RWPE1 (cell line): Measurements from ENCODE around the gene ANKRD16.
"Not testable (repeated sequence)": the region's sequence is repeated elsewhere in the genome, so short reads cannot be mapped to it uniquely, and the experiment has no call there.

Source experiments
- CTCF ChIA-PET: fragments of 350-600 bp; sonication (Branson Sonifier 250); formaldehyde crosslinking; extraction: SDS; loops from one replicate; lab custom pipeline; 2021; lab: Yijun Ruan, JAX
- POLR2A ChIA-PET: fragments of 400-600 bp; formaldehyde crosslinking; extraction: SDS; loops from one replicate; lab custom pipeline; 2020; ENCODE audit warnings: antibody characterized with exemption; ENCODE audit not compliant: low non-redundant PET; lab: Yijun Ruan, JAX
- DNase-seq: peaks from one replicate; pipeline ENCODE4 v3.0.0; 2012; ENCODE audit warnings: low spot score
- H3K27ac ChIP-seq: fragments of 450-650 bp; 2 replicates; pipeline ENCODE4 v1.5.1; 2017
- TF ChIP-seq, protein P1 (sequence below): fragments of 450-650 bp; conservative IDR thresholded peaks from 2 replicates; pipeline ENCODE4 v1.5.1; 2017; ENCODE audit warnings: low read depth, mild to moderate bottlenecking

ANKRD16 gene

DNA sequence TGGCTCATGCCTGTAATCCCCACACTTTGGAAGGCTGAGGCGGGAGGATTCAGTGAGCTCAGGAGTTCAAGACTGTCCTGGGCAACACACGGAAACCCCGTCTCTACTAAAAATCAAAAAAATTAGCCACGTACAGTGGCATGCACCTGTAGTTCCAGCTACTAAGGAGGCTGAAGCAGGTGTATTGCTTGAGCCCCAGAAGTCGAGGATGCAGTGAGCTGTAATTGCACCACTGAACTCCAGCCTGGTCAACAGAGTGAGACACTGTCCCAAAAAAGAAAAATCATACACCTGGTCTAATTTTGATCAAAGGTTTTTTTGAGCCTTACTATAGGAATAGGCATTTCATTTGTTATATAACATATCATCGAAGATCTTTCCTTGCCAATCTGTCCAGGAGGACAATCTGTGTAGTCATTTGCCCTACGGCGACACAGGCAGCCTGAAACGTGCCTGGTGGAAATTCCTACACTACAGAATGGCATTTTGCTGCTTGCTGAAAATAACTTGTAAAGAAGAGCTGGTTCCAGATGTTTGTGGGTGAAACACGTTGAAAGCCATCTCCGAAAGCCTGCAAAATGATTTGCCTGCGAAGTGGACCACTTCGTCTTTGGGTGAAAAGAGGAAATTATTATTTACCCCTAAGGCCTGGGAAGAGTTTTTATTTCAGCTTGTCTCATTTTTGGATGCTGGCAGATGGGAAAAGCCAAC lies 45.2 kb downstream of the ANKRD16 start:
- no peak for DNase-seq
- ChIA-PET POLR2A (interaction anchor here (0.6 kb wide), 1 partner anchor 88 kb away, joined by 6 read pairs; no protein-coding TSS in a partner anchor), CTCF (interaction anchor here (0.7 to 0.8 kb wide), 2 partner anchors 12 to 214 kb away, joined by 4 read pairs; no protein-coding TSS in a partner anchor)
- TF ChIP-seq, protein P1, sequence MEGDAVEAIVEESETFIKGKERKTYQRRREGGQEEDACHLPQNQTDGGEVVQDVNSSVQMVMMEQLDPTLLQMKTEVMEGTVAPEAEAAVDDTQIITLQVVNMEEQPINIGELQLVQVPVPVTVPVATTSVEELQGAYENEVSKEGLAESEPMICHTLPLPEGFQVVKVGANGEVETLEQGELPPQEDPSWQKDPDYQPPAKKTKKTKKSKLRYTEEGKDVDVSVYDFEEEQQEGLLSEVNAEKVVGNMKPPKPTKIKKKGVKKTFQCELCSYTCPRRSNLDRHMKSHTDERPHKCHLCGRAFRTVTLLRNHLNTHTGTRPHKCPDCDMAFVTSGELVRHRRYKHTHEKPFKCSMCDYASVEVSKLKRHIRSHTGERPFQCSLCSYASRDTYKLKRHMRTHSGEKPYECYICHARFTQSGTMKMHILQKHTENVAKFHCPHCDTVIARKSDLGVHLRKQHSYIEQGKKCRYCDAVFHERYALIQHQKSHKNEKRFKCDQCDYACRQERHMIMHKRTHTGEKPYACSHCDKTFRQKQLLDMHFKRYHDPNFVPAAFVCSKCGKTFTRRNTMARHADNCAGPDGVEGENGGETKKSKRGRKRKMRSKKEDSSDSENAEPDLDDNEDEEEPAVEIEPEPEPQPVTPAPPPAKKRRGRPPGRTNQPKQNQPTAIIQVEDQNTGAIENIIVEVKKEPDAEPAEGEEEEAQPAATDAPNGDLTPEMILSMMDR, result no peak
- no peak overlapping the region for H3K27ac ChIP-seq

DNA sequence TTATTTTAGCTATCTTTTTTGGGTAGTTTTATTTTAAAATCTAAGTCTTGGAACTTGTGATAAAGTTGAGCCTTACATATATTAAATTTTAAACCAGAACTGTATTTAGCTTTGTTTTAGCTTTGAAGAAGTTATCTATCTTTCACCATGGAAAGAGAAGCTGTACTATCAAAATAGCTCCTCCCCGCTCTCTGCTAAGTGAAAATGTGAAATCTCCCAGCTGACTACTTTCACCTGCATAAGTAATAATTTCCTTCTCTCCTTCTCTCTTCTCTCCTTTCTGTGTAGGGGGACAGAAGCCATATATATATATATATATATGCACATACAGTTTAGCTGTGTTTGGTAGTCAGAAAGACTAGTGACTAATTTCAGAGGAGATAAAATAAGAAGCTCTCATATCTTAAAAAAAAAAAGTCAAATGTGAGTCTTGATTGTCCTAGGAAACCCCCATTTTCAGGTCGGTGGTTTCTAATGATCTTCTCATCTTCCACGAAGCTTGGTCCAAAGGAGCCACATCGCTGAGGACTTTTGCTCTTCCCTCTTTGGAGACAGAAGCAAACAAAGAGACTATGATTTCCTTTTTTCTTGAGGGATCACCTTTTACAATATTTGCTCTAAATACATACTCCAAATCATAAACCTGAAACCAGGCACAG lies 45.9 kb downstream of the ANKRD16 start:
- ChIA-PET CTCF (interaction anchor here (0.8 kb wide), 1 partner anchor 214 kb away, joined by 4 read pairs; no protein-coding TSS in a partner anchor), POLR2A (interaction anchor here (0.6 kb wide), 2 partner anchors 87 to 89 kb away, joined by 4 to 6 read pairs; no protein-coding TSS in a partner anchor)
- H3K27ac ChIP-seq, result no peak overlapping the region
- TF ChIP-seq, protein P1, result no peak
- no peak for DNase-seq

DNA sequence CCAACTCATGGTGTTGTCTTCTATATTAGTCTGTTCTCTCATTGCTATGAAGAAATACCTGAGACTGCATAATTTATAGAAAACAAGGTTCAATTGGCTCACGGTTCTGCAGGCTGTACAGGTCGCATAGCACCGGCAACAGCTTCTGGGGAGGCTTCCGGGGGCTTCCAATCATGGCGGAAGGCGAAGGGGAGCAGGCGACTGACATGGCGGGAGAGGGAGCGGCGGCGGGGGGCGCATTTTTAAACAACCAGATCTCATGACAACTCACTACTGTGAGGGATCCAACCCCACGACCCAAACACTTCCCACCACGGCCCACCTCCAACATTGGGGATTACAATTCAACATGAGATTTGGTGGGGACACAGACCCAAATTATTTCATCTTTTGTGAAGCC lies 47.7 kb downstream of the ANKRD16 start:
- ChIA-PET CTCF (interaction anchor here (0.6 kb wide), 1 partner anchor 38 kb away, joined by 3 read pairs; no protein-coding TSS in a partner anchor), POLR2A (no interaction called here)
- DNase-seq, result no peak
- H3K27ac ChIP-seq, result no peak overlapping the region
- TF ChIP-seq, protein P1, result no peak

DNA sequence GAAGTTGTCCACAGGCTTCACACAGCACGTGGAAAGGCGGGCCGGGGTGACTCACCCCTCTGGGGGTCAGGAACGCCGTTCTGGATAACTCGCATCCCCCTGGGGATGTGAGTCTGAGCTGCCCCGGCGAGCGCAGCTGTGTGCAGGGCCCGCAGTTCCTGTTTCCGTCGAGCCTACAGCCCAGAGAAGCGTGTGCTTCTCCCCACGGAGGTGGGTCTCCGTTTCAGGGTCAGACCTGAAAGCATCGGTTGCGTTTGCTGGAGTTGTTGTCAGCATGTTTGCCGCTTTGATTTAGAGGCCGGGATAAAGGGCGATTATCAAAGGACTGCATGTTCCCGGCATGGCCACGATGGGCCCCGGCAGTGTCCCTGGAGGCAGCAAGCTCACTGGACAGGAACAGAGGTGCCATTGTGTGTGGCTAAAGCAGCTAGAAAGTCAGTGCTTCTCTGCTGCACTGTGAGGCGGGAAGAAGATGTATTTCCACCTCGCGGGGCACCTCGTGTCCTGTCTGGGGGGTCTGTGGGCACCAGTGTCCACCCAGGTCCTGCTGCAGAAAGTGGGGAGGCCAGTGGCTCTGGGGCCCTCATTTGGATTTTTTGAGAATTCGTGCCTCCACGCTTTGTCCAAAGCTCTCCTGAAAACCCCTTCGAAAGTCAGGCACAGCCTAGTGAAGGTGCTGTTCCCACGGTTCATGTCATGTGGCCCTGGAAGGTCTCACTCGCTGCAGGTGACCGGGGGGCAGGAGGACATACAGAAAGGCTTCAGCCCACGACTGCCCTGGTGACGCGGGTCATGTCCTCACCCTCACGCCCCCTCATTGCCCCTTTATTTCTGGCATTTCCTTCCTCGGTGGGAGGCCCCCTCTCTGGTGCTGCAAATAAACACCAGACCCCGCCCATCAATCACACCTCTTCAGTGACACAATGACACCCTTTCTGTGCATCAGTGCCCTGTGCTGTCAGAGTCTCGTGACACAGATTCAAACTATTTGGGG lies 49.1 kb downstream of the ANKRD16 start:
- TF ChIP-seq, protein P1, result no peak
- no peak for DNase-seq
- ChIA-PET POLR2A (interaction anchor here (0.5 kb wide), 1 partner anchor 123 kb away, joined by 4 read pairs; no protein-coding TSS in a partner anchor), CTCF (no interaction called here)
- H3K27ac ChIP-seq, result no peak overlapping the region

DNA sequence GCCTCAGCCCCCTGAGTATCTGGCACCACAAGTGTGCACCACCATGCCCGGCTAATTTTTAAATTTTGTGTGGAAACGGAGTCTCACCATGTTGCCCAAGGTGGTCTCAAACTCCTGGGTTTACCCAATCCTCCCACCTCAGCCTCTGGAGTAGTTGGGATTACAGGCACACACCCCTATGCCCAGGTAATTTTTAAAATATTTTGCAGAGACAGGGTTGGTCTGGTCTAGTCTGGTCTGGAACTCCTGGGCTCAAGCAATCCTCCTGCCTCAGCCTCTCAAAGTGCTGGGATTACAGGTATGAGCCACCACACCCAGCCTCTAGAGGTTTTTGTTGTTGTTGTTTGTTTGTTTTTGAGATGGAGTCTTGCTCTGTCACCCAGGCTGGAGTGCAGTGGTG lies 53.5 kb downstream of the ANKRD16 start:
- POLR2A ChIA-PET, H3K27ac ChIP-seq, CTCF ChIA-PET, DNase-seq: not testable (repeated sequence)

DNA sequence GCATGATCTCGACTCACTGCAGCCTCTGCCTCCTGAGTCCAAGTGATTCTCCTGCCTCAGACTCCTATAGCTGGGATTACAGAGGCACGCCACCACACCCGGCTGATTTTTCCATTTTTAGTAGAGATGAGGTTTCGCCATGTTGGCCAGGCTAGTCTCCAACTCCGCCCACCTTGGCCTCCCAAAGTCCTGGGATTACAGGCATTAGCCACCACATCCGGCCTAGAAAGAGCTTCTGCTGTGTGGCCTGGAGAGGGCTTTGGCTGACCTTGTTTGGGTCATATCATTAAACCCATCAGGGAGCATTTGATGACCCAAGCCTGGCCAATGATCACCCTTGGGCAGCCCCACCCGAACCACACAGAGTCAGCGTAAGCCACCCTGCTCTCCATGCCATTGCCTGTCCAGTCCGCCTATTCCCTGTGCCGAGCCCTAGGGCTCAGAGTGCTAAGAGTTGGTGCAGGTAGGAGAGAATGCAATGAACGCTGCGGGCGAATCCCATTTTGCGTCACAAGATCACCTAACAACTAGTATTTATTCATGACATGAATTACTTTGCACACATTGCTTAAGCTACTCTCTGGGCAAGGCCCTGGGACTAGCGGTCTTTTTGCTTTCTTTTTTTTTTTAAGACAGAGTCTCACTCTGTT lies 54.1 kb downstream of the ANKRD16 start:
- TF ChIP-seq, protein P1, result no peak
- no peak for DNase-seq
- POLR2A ChIA-PET, result no interaction called here
- CTCF ChIA-PET, result no interaction called here
- no peak overlapping the region for H3K27ac ChIP-seq
